Fibroblast of pulmonary artery (primary cell): ENCODE data around the gene RPS8.
A peak's percentile ranks its signal among the peaks of the same experiment; 100 is the strongest.

Source experiments
- DNase-seq: peaks from one replicate; pipeline ENCODE4 v3.0.0-alpha.2; 2010; ENCODE audit warnings: low read depth
- H3K4me3 ChIP-seq: replicated peaks from 2 replicates; pipeline ENCODE4 v1.5.1; 2011; ENCODE audit warnings: low read depth, mild to moderate bottlenecking, control low read depth, low read length, moderate library complexity
- TF ChIP-seq, protein P1 (sequence below): IDR thresholded peaks from 2 replicates; pipeline ENCODE4 v1.5.1; 2011; ENCODE audit warnings: mild to moderate bottlenecking, control low read depth, low read length, inconsistent platforms; ENCODE audit errors: missing control alignments

RPS8 gene

DNA sequence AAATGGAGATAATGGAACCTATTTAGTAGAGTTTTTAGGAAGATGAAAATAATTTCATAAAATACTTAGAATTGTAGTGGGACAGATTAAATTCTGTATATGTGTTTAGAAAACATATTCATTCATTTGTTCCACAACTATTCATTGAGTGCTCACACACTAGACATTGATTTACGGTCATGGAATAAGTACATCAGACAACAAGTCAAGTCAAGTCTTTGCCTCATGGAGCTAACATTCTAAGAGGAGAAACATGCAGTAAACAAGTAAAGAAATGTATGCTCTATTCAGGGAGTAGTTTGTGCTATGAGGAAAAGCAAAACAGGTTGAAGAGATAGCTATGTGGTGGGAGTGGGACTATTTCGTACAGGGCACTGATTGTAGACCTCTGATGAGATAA lies 42.0 kb downstream of the RPS8 start:
- TF ChIP-seq, protein P1, sequence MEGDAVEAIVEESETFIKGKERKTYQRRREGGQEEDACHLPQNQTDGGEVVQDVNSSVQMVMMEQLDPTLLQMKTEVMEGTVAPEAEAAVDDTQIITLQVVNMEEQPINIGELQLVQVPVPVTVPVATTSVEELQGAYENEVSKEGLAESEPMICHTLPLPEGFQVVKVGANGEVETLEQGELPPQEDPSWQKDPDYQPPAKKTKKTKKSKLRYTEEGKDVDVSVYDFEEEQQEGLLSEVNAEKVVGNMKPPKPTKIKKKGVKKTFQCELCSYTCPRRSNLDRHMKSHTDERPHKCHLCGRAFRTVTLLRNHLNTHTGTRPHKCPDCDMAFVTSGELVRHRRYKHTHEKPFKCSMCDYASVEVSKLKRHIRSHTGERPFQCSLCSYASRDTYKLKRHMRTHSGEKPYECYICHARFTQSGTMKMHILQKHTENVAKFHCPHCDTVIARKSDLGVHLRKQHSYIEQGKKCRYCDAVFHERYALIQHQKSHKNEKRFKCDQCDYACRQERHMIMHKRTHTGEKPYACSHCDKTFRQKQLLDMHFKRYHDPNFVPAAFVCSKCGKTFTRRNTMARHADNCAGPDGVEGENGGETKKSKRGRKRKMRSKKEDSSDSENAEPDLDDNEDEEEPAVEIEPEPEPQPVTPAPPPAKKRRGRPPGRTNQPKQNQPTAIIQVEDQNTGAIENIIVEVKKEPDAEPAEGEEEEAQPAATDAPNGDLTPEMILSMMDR: no peak
- H3K4me3 ChIP-seq: no peak overlapping the region
- no peak for DNase-seq

DNA sequence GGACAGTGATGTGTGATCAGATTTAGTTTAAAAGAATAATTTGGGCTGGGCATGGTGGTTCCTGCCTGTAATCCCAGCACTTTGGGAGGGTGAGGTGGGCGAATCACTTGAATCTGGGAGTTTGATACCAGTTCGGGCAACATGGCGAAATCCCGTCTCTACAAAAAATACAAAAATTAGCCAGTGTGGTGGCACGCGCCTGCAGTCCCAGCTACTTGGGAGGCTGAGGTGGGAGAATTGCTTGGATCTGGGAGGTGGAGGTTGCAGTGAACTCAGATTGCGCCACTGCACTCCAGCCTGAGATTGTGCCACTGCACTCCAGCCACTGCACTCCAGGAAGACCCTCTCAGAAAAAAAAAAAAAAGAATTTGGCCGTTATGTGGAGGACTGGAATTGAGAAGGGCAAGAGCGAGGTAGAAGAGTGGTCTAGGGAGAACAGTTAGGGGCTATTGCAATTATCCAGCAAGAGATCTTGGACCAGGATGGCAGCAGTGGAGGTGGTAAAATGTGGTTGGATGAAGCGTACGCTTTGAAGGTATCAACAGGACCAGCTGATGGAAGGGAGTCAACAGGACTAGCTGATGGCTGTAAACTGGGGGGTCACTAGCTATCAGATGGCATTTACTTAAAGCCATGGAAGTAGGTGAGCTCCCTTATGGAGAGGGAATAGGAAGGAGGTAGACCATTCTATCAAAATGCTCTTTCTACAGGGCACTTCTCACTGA lies 42.6 kb downstream of the RPS8 start:
- no peak overlapping the region for H3K4me3 ChIP-seq
- no peak for DNase-seq
- TF ChIP-seq, protein P1: no peak

DNA sequence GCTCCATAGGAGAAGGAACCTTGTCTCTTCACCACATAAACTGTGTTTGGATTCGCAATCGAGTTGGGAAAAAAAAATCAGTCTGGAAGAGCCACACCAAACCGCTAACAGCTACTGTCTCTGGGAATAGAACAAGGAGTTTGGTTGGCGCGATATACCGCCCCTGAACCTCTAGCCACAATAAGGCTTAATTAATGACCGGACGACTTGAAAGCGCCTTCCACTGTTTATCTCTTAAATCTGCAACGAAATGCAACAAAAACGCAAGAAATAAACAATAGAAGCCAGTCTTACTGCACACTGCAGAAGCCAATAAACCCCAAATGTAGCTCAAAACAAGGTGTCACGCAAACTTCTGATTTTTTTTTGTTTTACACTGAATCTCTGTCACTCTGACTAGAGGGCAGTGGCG lies 43.9 kb downstream of the RPS8 start:
- H3K4me3 ChIP-seq: peak overlapping the region; percentile 44
- DNase-seq: no peak
- TF ChIP-seq, protein P1: no peak

DNA sequence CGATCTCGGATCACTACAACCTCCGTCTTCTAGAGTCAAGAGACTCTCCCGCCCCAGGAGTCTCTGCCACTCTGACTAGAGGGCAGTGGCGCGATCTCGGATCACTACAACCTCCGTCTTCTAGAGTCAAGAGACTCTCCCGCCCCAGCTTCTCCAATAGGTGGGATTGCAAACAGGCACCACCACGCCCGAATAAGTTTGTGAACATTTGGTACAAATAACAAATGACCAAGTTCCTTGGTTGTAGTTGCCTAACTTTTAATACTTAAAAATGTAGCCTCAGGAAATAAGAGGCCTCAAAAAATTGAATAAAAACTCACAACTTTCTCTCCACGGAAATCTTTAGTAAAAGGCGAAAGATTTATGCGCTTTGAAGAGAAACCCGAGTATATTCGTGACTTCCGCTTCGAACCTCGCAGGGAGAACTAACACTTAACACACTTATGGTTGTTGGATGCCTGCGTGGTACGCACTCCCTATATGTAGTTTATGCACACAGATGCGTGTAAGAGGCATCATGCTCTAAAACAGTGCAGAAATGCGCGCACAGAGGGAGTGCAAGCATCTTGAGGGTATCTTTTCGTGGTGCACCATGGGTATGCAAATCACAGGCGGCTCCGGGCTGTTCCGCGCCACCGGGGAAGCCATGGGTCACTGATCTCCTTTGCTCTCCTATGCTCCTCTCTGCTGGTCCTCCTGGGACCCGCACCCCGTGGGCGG lies 44.4 kb downstream of the RPS8 start:
- DNase-seq: peak; percentile 94

DNA sequence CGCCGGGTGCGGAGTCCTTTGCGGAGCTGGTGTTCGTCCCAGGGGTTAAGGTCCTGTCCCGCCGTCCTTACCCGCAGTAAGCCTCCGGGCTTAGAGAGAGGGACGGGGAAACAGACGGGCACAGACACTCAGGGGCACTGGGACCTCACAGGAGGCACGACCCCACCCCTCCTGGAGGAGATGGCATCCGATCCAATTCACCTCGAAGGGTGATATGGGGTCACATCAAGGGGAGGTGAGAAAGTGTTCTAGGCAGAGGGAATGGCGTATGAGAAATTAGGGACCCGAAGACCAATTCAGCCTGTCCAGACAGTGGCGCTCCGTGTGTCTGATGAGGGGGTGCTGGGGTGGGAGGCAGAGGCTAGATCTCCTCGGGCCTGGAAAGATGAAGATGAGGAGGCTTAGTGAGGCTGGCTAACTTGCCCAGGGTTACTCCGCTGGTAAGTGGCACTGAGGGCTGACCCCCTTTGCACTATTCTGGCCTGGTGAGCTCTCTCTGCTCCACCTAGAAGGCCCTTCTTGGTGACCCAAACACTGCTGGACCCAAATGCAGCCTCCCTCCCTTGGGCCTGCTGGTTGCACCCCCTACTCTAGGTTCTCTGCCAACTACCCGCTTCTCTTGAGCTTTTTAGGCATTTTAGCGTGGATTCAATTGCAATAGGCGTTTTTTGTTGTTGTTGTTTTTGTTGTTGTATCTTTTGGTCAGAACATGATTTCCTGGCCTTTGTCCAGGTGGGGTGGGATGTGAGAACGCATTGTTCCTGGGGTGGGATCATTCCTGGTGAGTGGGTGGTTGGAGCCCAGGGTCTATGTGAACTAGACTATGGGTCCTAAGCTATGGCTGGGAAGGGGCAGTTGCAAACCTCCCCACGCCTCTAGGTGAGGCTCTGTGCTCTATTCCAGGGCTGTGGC lies 45.2 kb downstream of the RPS8 start:
- TF ChIP-seq, protein P1: no peak
- no peak for DNase-seq
- H3K4me3 ChIP-seq: peak overlapping the region; percentile 57

More for the DNA sequence above, 44.4 kb downstream of the RPS8 start:
- TF ChIP-seq, protein P1: no peak
- peak overlapping the region; percentile 57 for H3K4me3 ChIP-seq

DNA sequence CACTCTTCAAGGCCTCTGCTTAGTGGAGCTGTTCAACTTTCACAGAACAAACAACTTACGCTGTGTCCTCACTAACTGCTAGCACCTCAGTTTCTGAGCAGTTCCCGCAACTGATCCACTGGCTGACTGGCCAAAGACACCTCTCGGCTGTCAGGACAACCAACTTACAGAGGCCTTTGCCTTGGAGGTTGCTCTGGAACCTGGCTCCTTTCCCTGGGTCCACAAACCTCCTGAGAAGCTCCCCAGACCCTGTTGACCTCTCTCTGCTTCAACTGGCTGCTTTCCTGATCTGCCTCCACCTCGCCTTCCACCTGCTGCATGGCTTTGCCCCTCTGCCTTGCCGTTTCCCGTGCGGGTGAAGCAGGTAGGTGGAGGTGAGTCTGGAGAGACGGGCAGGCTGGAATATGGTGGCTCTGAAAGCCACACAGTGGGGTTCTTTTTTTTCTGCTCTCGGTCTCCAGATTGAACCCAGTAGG lies 45.9 kb downstream of the RPS8 start:
- no peak for DNase-seq
- H3K4me3 ChIP-seq: no peak overlapping the region
- TF ChIP-seq, protein P1: no peak
